Endothelial cell of umbilical vein (primary cell): Measurements from ENCODE around the gene RGS12. TPM values are rescaled to one million over a fixed set of nuclear protein-coding genes. Genes with fewer than 3 reads are reported as not detected.

Experiments
- BruUV-seq: library from RNA; stranded (reverse); fragments of 400-500 nt; replicated peaks from 2 replicates; lab custom pipeline; 2021; lab: Mats Ljungman, UMichigan
- CTCF ChIA-PET: fragments of 300-600, 350-600 bp; sonication (Branson Sonifier 250); formaldehyde crosslinking; loops from one replicate; lab custom pipeline; 2021; ENCODE audit warnings: antibody characterized with exemption, inconsistent platforms; lab: Charles Lee
- POLR2A ChIA-PET: fragments of 300-600, 350-600 bp; sonication (Branson Sonifier 250); formaldehyde crosslinking; loops from one replicate; lab custom pipeline; 2021; ENCODE audit warnings: antibody characterized with exemption, inconsistent platforms; lab: Charles Lee
- DNase-seq: peaks from one replicate; pipeline ENCODE4 v3.0.0-alpha.2; 2011; ENCODE audit warnings: low read depth, low spot score
- FAIRE-seq: peaks from 2 replicates; lab custom pipeline; 2011; peaks lifted over from hg19 to GRCh38; lab: Jason Lieb, UNC
- H2AFZ ChIP-seq: 2 replicates; pipeline ENCODE4 v1.6.0; 2012; ENCODE audit warnings: low read depth, low read length, control low read depth, inconsistent platforms
- H3K27ac ChIP-seq: 2 replicates; pipeline ENCODE4 v1.5.1; 2011; ENCODE audit warnings: low read depth, mild to moderate bottlenecking, control low read depth, low read length, moderate library complexity; ENCODE audit not compliant: insufficient read depth
- H3K27me3 ChIP-seq, 2 experiments: 2 replicates each; pipeline versions ENCODE4 v1.6.0 to v1.6.1; 2011; ENCODE audit warnings: low read length in 2 of 2, mixed read lengths in 1 of 2; ENCODE audit not compliant: control insufficient read depth in 2 of 2, insufficient read depth in 2 of 2
- H3K36me3 ChIP-seq, 2 experiments: 2 replicates in 1 of 2; 3 replicates in 1 of 2; pipeline ENCODE4 v1.5.1; 2011; ENCODE audit warnings: low read length in 2 of 2, mild to moderate bottlenecking in 1 of 2, moderate library complexity in 1 of 2; ENCODE audit not compliant: control insufficient read depth in 2 of 2, insufficient read depth in 2 of 2; ENCODE audit errors: extremely low read depth in 1 of 2
- H3K4me1 ChIP-seq: 3 replicates; pipeline ENCODE4 v1.5.1; 2011; ENCODE audit warnings: mild to moderate bottlenecking, low read length; ENCODE audit not compliant: control insufficient read depth, insufficient read depth; ENCODE audit errors: extremely low read depth
- H3K4me2 ChIP-seq: 2 replicates; pipeline ENCODE4 v1.6.1; 2011; ENCODE audit warnings: low read length, control low read depth, mixed read lengths; ENCODE audit not compliant: insufficient read depth
- H3K4me3 ChIP-seq, 3 experiments: fragments of 200-600 bp in 1 of 3; sonication (generic), shearing (Covaris generic) in 1 of 3; replicated peaks in 1 of 3; 2 replicates each; pipeline ENCODE4 v1.5.1; 2011 to 2016; ENCODE audit warnings: control low read depth in 3 of 3, low read length in 3 of 3, mild to moderate bottlenecking in 2 of 3, inconsistent platforms in 1 of 3, low read depth in 1 of 3, moderate library complexity in 1 of 3; ENCODE audit not compliant: insufficient read depth in 1 of 3
- H3K79me2 ChIP-seq: 2 replicates; pipeline ENCODE4 v1.6.0; 2012; ENCODE audit warnings: low read length, inconsistent platforms; ENCODE audit not compliant: control insufficient read depth, insufficient read depth
- H3K9ac ChIP-seq: replicated peaks from 2 replicates; pipeline ENCODE3; 2011; ENCODE audit warnings: low read length, control low read depth; ENCODE audit not compliant: insufficient read depth; ENCODE audit errors: extremely low read depth
- H3K9me1 ChIP-seq: replicated peaks from 3 replicates; pipeline ENCODE4 v1.6.0; 2011; ENCODE audit warnings: mild to moderate bottlenecking, low read length; ENCODE audit not compliant: control insufficient read depth, insufficient read depth; ENCODE audit errors: extremely low read depth
- H3K9me3 ChIP-seq: replicated peaks from 2 replicates; pipeline ENCODE4 v1.5.1; 2012; ENCODE audit warnings: low read length, inconsistent platforms; ENCODE audit not compliant: control insufficient read depth, insufficient read depth
- H4K20me1 ChIP-seq: replicated peaks from 2 replicates; pipeline ENCODE3; 2011; ENCODE audit warnings: mild to moderate bottlenecking, low read length; ENCODE audit not compliant: control insufficient read depth, insufficient read depth; ENCODE audit errors: extremely low read depth
- EZH2 ChIP-seq: IDR thresholded peaks from 2 replicates; pipeline ENCODE4 v1.6.1; 2012; ENCODE audit warnings: borderline replicate concordance, low read depth, mild to moderate bottlenecking, moderate library complexity, low read length, inconsistent platforms; ENCODE audit not compliant: severe bottlenecking
- FOS ChIP-seq: IDR thresholded peaks from 2 replicates; pipeline ENCODE4 v1.6.1; 2011; ENCODE audit warnings: mild to moderate bottlenecking, low read length, moderate library complexity, borderline replicate concordance; ENCODE audit not compliant: insufficient read depth
- GATA2 ChIP-seq: IDR thresholded peaks from 2 replicates; pipeline ENCODE4 v1.7.0; 2011; ENCODE audit warnings: low read depth, mild to moderate bottlenecking, moderate library complexity, mixed read lengths, low read length; ENCODE audit not compliant: insufficient read length, insufficient read depth
- JUN ChIP-seq: IDR thresholded peaks from 2 replicates; pipeline ENCODE4 v1.6.1; 2011; ENCODE audit warnings: borderline replicate concordance, low read depth; ENCODE audit not compliant: insufficient read length, insufficient read depth
- MYC ChIP-seq: IDR thresholded peaks from one replicate; pipeline ENCODE4 v1.6.1; 2011; ENCODE audit warnings: mild to moderate bottlenecking, low read depth, low read length
- POLR2A ChIP-seq: IDR thresholded peaks from 2 replicates; pipeline ENCODE4 v1.6.1; 2012; ENCODE audit warnings: low read depth, mild to moderate bottlenecking, control low read depth, low read length
- POLR2AphosphoS5 ChIP-seq: IDR thresholded peaks from 2 replicates; pipeline ENCODE4 v1.6.1; 2012; ENCODE audit warnings: low read depth, mild to moderate bottlenecking, control low read depth, low read length, moderate library complexity; ENCODE audit not compliant: insufficient read depth
- dilution Hi-C: fragments of 300-500 bp; cut with MboI; formaldehyde crosslinking; loops from one replicate; pipeline ENCODE4 v1.15.0; 2019; ENCODE audit warnings: low sequenced_read_pairs; ENCODE audit not compliant: extremely low pct_ligation_motif_present
- intact Hi-C: fragments of 100-400 bp; cut with micrococcal nuclease; formaldehyde crosslinking; loops from one replicate; pipeline ENCODE4 v1.10.0; 2022
- polyA plus RNA-seq, 4 experiments: library from polyadenylated mRNA; depleted of rRNA in 3 of 4; stranded (reverse) in 3 of 4; unstranded in 1 of 4; fragments of >200 nt; gene quantifications; 2 replicates each; pipeline versions ENCODE4 v1.2.1 to v1.2.3, GENCODE V29; 2011 to 2012; ENCODE audit warnings: missing spikeins in 1 of 4
- total RNA-seq: library from RNA; stranded (reverse); gene quantifications from 2 replicates; pipeline ENCODE4 v1.2.3, GENCODE V29; 2021
- TF ChIP-seq, protein P1 (sequence below): IDR thresholded peaks from 2 replicates; pipeline ENCODE4 v1.6.1; 2011; ENCODE audit not compliant: insufficient read depth, insufficient read length
- TF ChIP-seq, protein P2 (sequence below), 2 donors: IDR thresholded peaks; 1 replicate in 1 of 2; 2 replicates in 1 of 2; pipeline ENCODE4 v1.5.1; 2011; ENCODE audit warnings: low read length in 2 of 2, mild to moderate bottlenecking in 2 of 2, moderate library complexity in 2 of 2, control low read depth in 1 of 2, inconsistent platforms in 1 of 2, low read depth in 1 of 2; ENCODE audit not compliant: insufficient read depth in 1 of 2; ENCODE audit errors: extremely low read depth in 1 of 2

Gene RGS12
- total and polyA plus RNA-seq, 2 donors (not counting 3 experiments of a cell fraction or from before 2014, with no cell fraction given): 65.2 to 75.4 TPM

DNA sequence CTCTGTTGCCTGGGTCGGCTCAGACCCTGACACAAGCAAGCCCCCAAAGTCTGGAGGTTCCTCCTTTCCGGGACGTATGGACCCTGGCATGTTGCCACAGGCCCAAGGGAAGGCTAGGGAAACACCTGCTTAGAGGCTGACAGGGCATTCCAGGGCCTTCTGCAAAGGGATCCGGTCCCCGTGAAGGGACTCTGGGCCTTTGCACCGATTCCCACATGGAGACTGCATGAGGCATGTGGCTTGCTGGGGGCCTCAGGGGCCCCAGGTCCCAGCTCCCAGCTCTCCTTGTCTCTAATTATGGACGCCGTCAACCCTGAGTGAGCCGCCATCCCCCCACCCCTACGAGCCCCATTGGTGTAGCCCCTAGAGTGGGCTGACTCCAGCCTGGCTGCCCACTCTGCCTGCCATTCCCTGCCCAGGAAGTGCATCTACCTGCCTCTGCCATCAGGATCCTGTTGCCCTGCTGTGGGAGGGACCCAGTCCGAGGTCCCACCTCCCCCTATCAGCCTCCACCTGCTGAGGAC, 4.2 kb upstream of the RGS12 start:
- FAIRE-seq (no peak), DNase-seq (no peak)
- dilution Hi-C loops (no loop called here), intact Hi-C loops (no loop called here)
- H3K27me3 ChIP-seq: no peaks in the 10 kb centered on the region
- peaks cover 3% of the 10 kb centered on the region for H3K79me2 ChIP-seq
- CTCF ChIA-PET: no interaction called here
- peaks cover 7% of the 10 kb centered on the region for H3K4me1 ChIP-seq
- H3K9ac ChIP-seq: no peak overlapping the region
- no peak overlapping the region for H2AFZ ChIP-seq
- no peaks in the 10 kb centered on the region for H3K9me1 ChIP-seq
- H3K36me3 ChIP-seq: no peaks in the 10 kb centered on the region
- no peaks in the 10 kb centered on the region for H4K20me1 ChIP-seq
- BruUV-seq: no TSS peak
- H3K27ac ChIP-seq: no peak overlapping the region
- no peak for TF ChIP-seq JUN
- no peak for TF ChIP-seq POLR2A
- no peak for TF ChIP-seq FOS
- no peak for TF ChIP-seq MYC
- TF ChIP-seq, protein P1, sequence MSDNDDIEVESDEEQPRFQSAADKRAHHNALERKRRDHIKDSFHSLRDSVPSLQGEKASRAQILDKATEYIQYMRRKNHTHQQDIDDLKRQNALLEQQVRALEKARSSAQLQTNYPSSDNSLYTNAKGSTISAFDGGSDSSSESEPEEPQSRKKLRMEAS: no peak
- TF ChIP-seq, protein P2, sequence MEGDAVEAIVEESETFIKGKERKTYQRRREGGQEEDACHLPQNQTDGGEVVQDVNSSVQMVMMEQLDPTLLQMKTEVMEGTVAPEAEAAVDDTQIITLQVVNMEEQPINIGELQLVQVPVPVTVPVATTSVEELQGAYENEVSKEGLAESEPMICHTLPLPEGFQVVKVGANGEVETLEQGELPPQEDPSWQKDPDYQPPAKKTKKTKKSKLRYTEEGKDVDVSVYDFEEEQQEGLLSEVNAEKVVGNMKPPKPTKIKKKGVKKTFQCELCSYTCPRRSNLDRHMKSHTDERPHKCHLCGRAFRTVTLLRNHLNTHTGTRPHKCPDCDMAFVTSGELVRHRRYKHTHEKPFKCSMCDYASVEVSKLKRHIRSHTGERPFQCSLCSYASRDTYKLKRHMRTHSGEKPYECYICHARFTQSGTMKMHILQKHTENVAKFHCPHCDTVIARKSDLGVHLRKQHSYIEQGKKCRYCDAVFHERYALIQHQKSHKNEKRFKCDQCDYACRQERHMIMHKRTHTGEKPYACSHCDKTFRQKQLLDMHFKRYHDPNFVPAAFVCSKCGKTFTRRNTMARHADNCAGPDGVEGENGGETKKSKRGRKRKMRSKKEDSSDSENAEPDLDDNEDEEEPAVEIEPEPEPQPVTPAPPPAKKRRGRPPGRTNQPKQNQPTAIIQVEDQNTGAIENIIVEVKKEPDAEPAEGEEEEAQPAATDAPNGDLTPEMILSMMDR (IDR thresholded peaks at IDR 0.05; ENCODE audit: extremely low read depth in 1 of 2, insufficient read depth in 1 of 2, low read depth in 1 of 2, low read length in 2 of 2): no peak
- TF ChIP-seq GATA2: no peak
- no peak for TF ChIP-seq EZH2
- no peak for TF ChIP-seq POLR2AphosphoS5
- no peak overlapping the region for H3K4me2 ChIP-seq
- POLR2A ChIA-PET: no interaction called here
- no peaks in the 10 kb centered on the region for H3K9me3 ChIP-seq
- no peak overlapping the region for H3K4me3 ChIP-seq
